SK-N-SH (cell line): ENCODE results near the gene MYOCD.

Experiments
- CTCF ChIP-seq: fragments of 200-600 bp; sonication (generic); IDR thresholded peaks from 2 replicates; pipeline ENCODE4 v1.6.1; 2017; ENCODE audit warnings: antibody characterized with exemption, mild to moderate bottlenecking, moderate library complexity
- EZH2phosphoT487 ChIP-seq: fragments of 200-600 bp; sonication (generic); IDR thresholded peaks from 2 replicates; pipeline ENCODE4 v1.6.1; 2017; ENCODE audit warnings: low read depth, mixed run types, mild to moderate bottlenecking, antibody characterized with exemption, moderate library complexity, borderline replicate concordance
- FOXM1 ChIP-seq: IDR thresholded peaks from 2 replicates; pipeline ENCODE4 v1.4.0; 2012; ENCODE audit warnings: low read depth, mild to moderate bottlenecking
- NRF1 ChIP-seq: IDR thresholded peaks from 2 replicates; pipeline ENCODE4 v1.6.1; 2012; ENCODE audit warnings: low read depth, mild to moderate bottlenecking, low read length
- RAD21 ChIP-seq: IDR thresholded peaks from 2 replicates; pipeline ENCODE4 v1.6.1; 2012; ENCODE audit warnings: mild to moderate bottlenecking, low read length
- REST ChIP-seq: IDR thresholded peaks from 2 replicates; pipeline ENCODE4 v1.6.1; 2012; ENCODE audit warnings: mild to moderate bottlenecking, low read depth, low read length, moderate library complexity
- SMC3 ChIP-seq: IDR thresholded peaks from 2 replicates; pipeline ENCODE4 v1.6.1; 2012; ENCODE audit warnings: low read depth, low read length, improper control_type of control experiment

GRCh38 chr17:12737740-12738469, 72.2 kb downstream of the MYOCD start:
- TF ChIP-seq CTCF = no peak
- no peak for TF ChIP-seq FOXM1
- TF ChIP-seq EZH2phosphoT487 = no peak
- no peak for TF ChIP-seq SMC3
- no peak for TF ChIP-seq REST
- no peak for TF ChIP-seq NRF1
- no peak for TF ChIP-seq RAD21
